GM12878 (cell line): ENCODE results near the gene ABCC1. TPM values are rescaled to one million over a fixed set of nuclear protein-coding genes. Genes with fewer than 3 reads are reported as not detected.

ENCODE experiments used
- ATAC-seq: fragments of 200-7000 bp; cut with Tn5 transposase; 3 replicates; pipeline ENCODE4 v1.9.1; 2020; ENCODE audit warnings: mild to moderate bottlenecking, moderate library complexity
- BruUV-seq: library from RNA; stranded (reverse); fragments of 400-500 nt; replicated peaks from 2 replicates; lab custom pipeline; 2021; lab: Mats Ljungman, UMichigan
- CTCF ChIA-PET: fragments of 300-600 bp; sonication (Branson Sonifier 250); formaldehyde crosslinking; extraction: SDS; loops from one replicate; lab custom pipeline; 2021; ENCODE audit warnings: inconsistent platforms; lab: Yijun Ruan, JAX
- POLR2A ChIA-PET: fragments of 350-600 bp; formaldehyde crosslinking; extraction: SDS; loops from one replicate; lab custom pipeline; 2021; ENCODE audit warnings: inconsistent platforms; lab: Charles Lee
- RAD21 ChIA-PET: fragments of 300-600 bp; sonication (Branson Sonifier 250); formaldehyde crosslinking; loops from one replicate; lab custom pipeline; 2023; ENCODE audit warnings: antibody characterized with exemption; ENCODE audit not compliant: unreplicated experiment; lab: Charles Lee
- SMC1A ChIA-PET: fragments of 300-600 bp; sonication (Branson Sonifier 250); formaldehyde crosslinking; loops from one replicate; lab custom pipeline; 2023; ENCODE audit not compliant: unreplicated experiment, uncharacterized antibody; lab: Charles Lee
- DNase-seq: peaks from one replicate; pipeline ENCODE4 v3.0.0-alpha.2; 2011; ENCODE audit warnings: low read depth, low spot score
- FAIRE-seq: peaks from 3 replicates; lab custom pipeline; 2011; peaks lifted over from hg19 to GRCh38; lab: Jason Lieb, UNC
- H2AFZ ChIP-seq: 2 replicates; pipeline ENCODE4 v1.6.0; 2011; ENCODE audit warnings: low read depth, low read length, control low read depth; ENCODE audit not compliant: control insufficient read depth
- H3K27ac ChIP-seq: 2 replicates; pipeline ENCODE4 v1.5.1; 2011; ENCODE audit warnings: control low read depth; ENCODE audit not compliant: control insufficient read depth, insufficient read depth
- H3K27me3 ChIP-seq, 2 experiments: replicated peaks in 1 of 2; 2 replicates each; pipeline versions ENCODE4 v1.6.0 to v1.6.1; 2011; ENCODE audit warnings: low read length in 1 of 2; ENCODE audit not compliant: control insufficient read depth in 2 of 2, insufficient read depth in 2 of 2
- H3K36me3 ChIP-seq, 2 experiments: 2 replicates each; pipeline ENCODE4 v1.5.1; 2011; ENCODE audit warnings: low read length in 1 of 2; ENCODE audit not compliant: control insufficient read depth in 2 of 2, insufficient read depth in 2 of 2
- H3K4me1 ChIP-seq: 2 replicates; pipeline ENCODE4 v1.6.1; 2011; ENCODE audit warnings: mild to moderate bottlenecking, low read length, moderate library complexity, mixed read lengths; ENCODE audit not compliant: control insufficient read depth, insufficient read depth
- H3K4me2 ChIP-seq: 2 replicates; pipeline ENCODE4 v1.6.0; 2011; ENCODE audit warnings: control low read depth; ENCODE audit not compliant: control insufficient read depth, insufficient read depth
- H3K4me3 ChIP-seq: fragments of 200-600 bp; sonication (generic); 2 replicates; pipeline ENCODE4 v1.5.1; 2016
- H3K79me2 ChIP-seq: 2 replicates; pipeline ENCODE4 v1.6.0; 2011; ENCODE audit warnings: low read length; ENCODE audit not compliant: control insufficient read depth, insufficient read depth
- H3K9ac ChIP-seq: 2 replicates; pipeline ENCODE4 v1.8.0; 2011; ENCODE audit warnings: low read length, control low read depth, mixed read lengths; ENCODE audit not compliant: control insufficient read depth, insufficient read depth
- H3K9me3 ChIP-seq: replicated peaks from 3 replicates; pipeline ENCODE4 v1.5.1; 2011; ENCODE audit warnings: mild to moderate bottlenecking, low read length; ENCODE audit not compliant: control insufficient read depth, insufficient read depth
- H4K20me1 ChIP-seq: 2 replicates; pipeline ENCODE4 v1.6.0; 2011; ENCODE audit not compliant: control insufficient read depth, insufficient read depth
- ASH2L ChIP-seq: fragments of 300-600, 200-600 bp; sonication (generic); IDR thresholded peaks from 2 replicates; pipeline ENCODE4 v1.6.1; 2017; ENCODE audit warnings: low read depth, mild to moderate bottlenecking, borderline replicate concordance
- CUX1 ChIP-seq: IDR thresholded peaks from 2 replicates; pipeline ENCODE4 v1.6.1; 2012; ENCODE audit warnings: improper control_type of control experiment, low read depth, low read length; ENCODE audit not compliant: insufficient replicate concordance
- GABPA ChIP-seq: IDR thresholded peaks from 2 replicates; pipeline ENCODE4 v1.6.1; 2014; ENCODE audit warnings: antibody characterized with exemption, low read depth, mild to moderate bottlenecking, inconsistent platforms
- HCFC1 ChIP-seq: fragments of 150-350 bp; IDR thresholded peaks from 2 replicates; pipeline ENCODE4 v1.6.1; 2014; ENCODE audit warnings: low read length
- HDAC2 ChIP-seq: fragments of 200-600 bp; sonication (generic); IDR thresholded peaks from 2 replicates; pipeline ENCODE4 v1.6.1; 2017
- IRF5 ChIP-seq: fragments of 450-650 bp; IDR thresholded peaks from 2 replicates; pipeline ENCODE4 v1.6.1; 2017; ENCODE audit warnings: borderline replicate concordance
- POLR2AphosphoS5 ChIP-seq: IDR thresholded peaks from 2 replicates; pipeline ENCODE4 v1.6.1; 2011; ENCODE audit warnings: mild to moderate bottlenecking, low read length, inconsistent platforms
- RB1 ChIP-seq: fragments of 450-650 bp; formaldehyde crosslinking; IDR thresholded peaks from 2 replicates; pipeline ENCODE4 v1.6.1; 2017; ENCODE audit warnings: mild to moderate bottlenecking, borderline replicate concordance
- REST ChIP-seq: IDR thresholded peaks from 2 replicates; pipeline ENCODE4 v1.6.1; 2012; ENCODE audit warnings: mild to moderate bottlenecking, low read depth, low read length
- SMC3 ChIP-seq: IDR thresholded peaks from 2 replicates; pipeline ENCODE4 v1.6.1; 2011; ENCODE audit warnings: low read length, improper control_type of control experiment, borderline replicate concordance
- TAF1 ChIP-seq: IDR thresholded peaks from 2 replicates; pipeline ENCODE4 v1.6.1; 2011; ENCODE audit warnings: mild to moderate bottlenecking, low read depth, low read length, borderline replicate concordance
- ZNF24 ChIP-seq: fragments of 450-650 bp; IDR thresholded peaks from 2 replicates; pipeline ENCODE4 v1.6.1; 2017; ENCODE audit warnings: antibody characterized with exemption, mild to moderate bottlenecking
- ZSCAN29 ChIP-seq: fragments of 450-650 bp; IDR thresholded peaks from 2 replicates; pipeline ENCODE4 v1.6.1; 2017; ENCODE audit warnings: mild to moderate bottlenecking, moderate library complexity
- WGBS: methylation state at CpG from one replicate; pipeline ENCODE4 v1.1.6; 2016; ENCODE audit warnings: low lambda C conversion rate; ENCODE audit not compliant: insufficient replicate concordance, insufficient coverage; ENCODE audit errors: missing lambda C conversion rate; 5-methylcytosine and 5-hydroxymethylcytosine counted together
- in situ Hi-C: fragments of 300-500 bp; cut with MboI; formaldehyde crosslinking; loops from 9 replicates; pipeline ENCODE4 v1.14.3; 2018; ENCODE audit warnings: mixed read lengths
- intact Hi-C: fragments of 100-400 bp; cut with micrococcal nuclease; formaldehyde crosslinking; loops from one replicate; pipeline ENCODE4 v1.14.2; 2022; ENCODE audit not compliant: unreplicated experiment
- polyA plus RNA-seq, 11 experiments: library from polyadenylated mRNA; depleted of rRNA in 4 of 11; unstranded in 6 of 11; stranded (reverse) in 5 of 11; fragments of >200 nt; fragmentation: Nextera tagmentation in 4 of 11; fragmentation: Illumina TruSeq in 1 of 11; extraction: Ambion mirVana in 4 of 11; extraction: Trizol in 1 of 11; gene quantifications; 1 replicate in 1 of 11; 2 replicates in 10 of 11; pipeline versions ENCODE4 v1.2.1 to v1.2.3, GENCODE V29; 2011 to 2016; ENCODE audit warnings: inconsistent platforms in 2 of 11, missing spikeins in 2 of 11, low read depth in 1 of 11
- total RNA-seq, 4 experiments: library from RNA; depleted of rRNA in 3 of 4; stranded (reverse); fragments of >200 nt in 3 of 4; fragmentation: Illumina TruSeq in 1 of 4; extraction: Trizol in 1 of 4; gene quantifications; 2 replicates each; pipeline versions ENCODE4 v1.2.1 to v1.2.3, GENCODE V29; 2013 to 2021

The ABCC1 gene
- total and polyA plus RNA-seq, 10 of the 15 experiments (the other 5 are each of a cell fraction or from before 2014, with no cell fraction given), result 3.2 to 44.6 (median 14.5) TPM

- TF ChIP-seq CUX1 (no peak), RB1 (no peak), SMC3 (no peak)
Observed at GRCh38 chr16:16108759-16109158, 159.3 kb downstream of the ABCC1 start (continued).

GRCh38 chr16:16109453-16110110, 160.2 kb downstream of the ABCC1 start:
- no TSS peak for BruUV-seq
- RAD21 ChIA-PET, result interaction anchor here (0.6 kb wide), 1 partner anchor 21 kb away, joined by 3 read pairs; no protein-coding TSS in a partner anchor
- in situ Hi-C loops (no loop called here), intact Hi-C loops (no loop called here)
- peaks cover 23 to 35% of the 10 kb centered on the region in 2 experiments for H3K36me3 ChIP-seq
- H2AFZ ChIP-seq, result no peak overlapping the region
- SMC1A ChIA-PET, result no interaction called here
- ATAC-seq (no peak), FAIRE-seq (no peak), DNase-seq (no peak)
- H3K4me2 ChIP-seq, result no peak overlapping the region
- no peaks in the 10 kb centered on the region; the same call in 2 of the 3 replicates for H3K9me3 ChIP-seq
- H3K27me3 ChIP-seq, result no peaks in the 10 kb centered on the region
- H4K20me1 ChIP-seq, result no peaks in the 10 kb centered on the region
- no peaks in the 10 kb centered on the region for H3K4me1 ChIP-seq
- POLR2A ChIA-PET, result no interaction called here
- no peak overlapping the region for H3K4me3 ChIP-seq
- H3K79me2 ChIP-seq, result no peaks in the 10 kb centered on the region
- H3K27ac ChIP-seq, result no peak overlapping the region
- no peak overlapping the region for H3K9ac ChIP-seq
- CTCF ChIA-PET, result no interaction called here
- 82% methylated on average over 8 of the region's 8 CpGs for WGBS
- TF ChIP-seq TAF1 (no peak), ZNF24 (no peak), ZSCAN29 (no peak), HCFC1 (no peak), GABPA (no peak), REST (no peak), ASH2L (no peak), IRF5 (no peak), HDAC2 (no peak), POLR2AphosphoS5 (no peak)
